ENCODE measurements around the gene PNMA8A.

DNA sequence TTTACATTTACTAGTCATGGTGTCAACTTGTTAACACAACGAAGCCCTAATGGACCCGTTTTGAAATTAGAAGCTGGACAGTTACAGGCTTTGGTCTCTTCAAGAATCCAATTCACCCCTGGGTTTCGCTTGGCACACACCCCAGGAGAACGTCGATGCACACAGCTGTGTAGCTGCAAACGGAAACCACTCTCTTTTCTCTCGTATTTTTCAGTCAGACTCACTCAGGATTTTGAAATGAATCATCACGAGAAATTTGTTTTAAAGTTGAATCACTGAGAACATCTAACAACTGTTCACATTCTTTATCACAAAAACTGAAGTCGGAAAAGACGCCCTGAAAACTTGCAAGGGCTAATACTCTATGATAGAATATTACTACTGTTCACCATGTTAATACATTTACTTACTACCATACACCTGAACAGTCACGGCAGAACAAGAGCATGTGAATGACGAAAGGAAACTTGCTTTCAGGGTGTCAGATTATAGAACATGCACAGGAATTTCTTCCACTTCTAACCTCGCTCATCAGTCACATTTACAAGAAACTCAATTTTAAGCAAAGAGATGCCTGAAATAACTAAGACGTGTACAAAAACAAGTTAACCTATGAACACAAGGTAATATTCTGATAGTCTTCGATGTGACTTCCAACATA is 4.7 kb downstream of the PNMA8A start:
- no peak for TF ChIP-seq CTCF (IDR thresholded peaks at IDR 0.05)
- no peak for TF ChIP-seq EP300 (IDR thresholded peaks at IDR 0.05)
- TF ChIP-seq POLR2A (IDR thresholded peaks at IDR 0.05; ENCODE audit: low read depth) = no peak

Data from esophagus muscularis mucosa (tissue), 4 donors.